AG04450 (cell line): ENCODE data around the gene NUP188. TPM values are rescaled to one million over a fixed set of nuclear protein-coding genes. Genes with fewer than 3 reads are reported as not detected.
"Not testable (repeated sequence)": the region's sequence is repeated elsewhere in the genome, so short reads cannot be mapped to it uniquely, and the experiment has no call there.

ENCODE experiments used
- CTCF ChIA-PET: fragments of 300-600, 350-600 bp; formaldehyde crosslinking; extraction: SDS; loops from one replicate; lab custom pipeline; 2022; ENCODE audit warnings: antibody characterized with exemption, inconsistent platforms; lab: Charles Lee
- POLR2A ChIA-PET: fragments of 350-600 bp; formaldehyde crosslinking; extraction: SDS; loops from one replicate; lab custom pipeline; 2021; ENCODE audit warnings: antibody characterized with exemption, inconsistent platforms; lab: Yijun Ruan, JAX
- DNase-seq: peaks from one replicate; pipeline ENCODE4 v3.0.0-alpha.2; 2011; ENCODE audit warnings: low read depth, low spot score
- H3K27ac ChIP-seq: one replicate; pipeline ENCODE4 v1.5.1; 2012; ENCODE audit warnings: low read depth, low read length, control low read depth
- H3K27me3 ChIP-seq: one replicate; pipeline ENCODE4 v1.6.0; 2012; ENCODE audit warnings: low read length; ENCODE audit not compliant: control insufficient read depth, insufficient read depth
- H3K4me3 ChIP-seq: 2 replicates; pipeline ENCODE4 v1.5.1; 2011; ENCODE audit warnings: mild to moderate bottlenecking, low read depth, low read length, control low read depth
- H3K9me3 ChIP-seq: 2 replicates; pipeline ENCODE4 v1.5.1; 2012; ENCODE audit warnings: low read length; ENCODE audit not compliant: control insufficient read depth, insufficient read depth
- polyA plus RNA-seq: library from polyadenylated mRNA; depleted of rRNA; stranded (reverse); fragments of >200 nt; gene quantifications from 2 replicates; pipeline ENCODE4 v1.2.3, GENCODE V29; 2011
- TF ChIP-seq, protein P1 (sequence below): IDR thresholded peaks from 2 replicates; pipeline ENCODE4 v1.5.1; 2011; ENCODE audit warnings: low read depth, low read length, control low read depth, inconsistent platforms

The NUP188 gene
- polyA plus RNA-seq, 1 experiment: 46.3 TPM

DNA sequence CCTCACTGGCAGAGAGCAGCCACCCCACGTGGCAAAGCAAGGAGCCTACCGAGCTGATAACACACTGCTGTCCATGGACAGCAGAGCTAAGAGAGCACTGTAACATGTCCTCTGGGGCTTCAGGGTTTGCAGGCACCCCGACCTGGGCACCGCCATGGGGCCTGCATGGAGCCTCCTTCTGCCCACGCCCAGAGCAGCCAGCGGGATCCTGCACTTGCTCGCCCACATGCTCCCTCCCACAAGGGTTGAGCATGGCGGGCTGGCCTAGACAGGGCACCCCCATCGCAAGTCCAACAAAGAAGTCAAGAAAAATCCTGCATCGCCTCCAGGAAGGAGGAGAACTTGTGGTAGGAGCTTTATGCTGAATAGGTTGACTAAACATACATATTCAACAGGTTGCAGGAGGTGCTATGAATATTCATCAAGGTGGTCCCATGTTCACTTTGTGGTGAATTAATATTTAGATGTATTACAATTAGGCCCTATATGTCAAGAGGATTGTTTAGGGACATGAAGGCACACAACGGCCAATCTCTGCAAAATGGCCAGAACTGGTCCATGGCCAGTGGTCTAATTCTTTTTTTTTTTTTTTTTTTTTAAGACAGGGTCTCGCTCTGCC is 85.2 kb downstream of the NUP188 start:
- Histone ChIP-seq H3K27ac (no peak overlapping the region), H3K27me3 (no peaks in the 10 kb centered on the region), H3K9me3 (peaks cover 4% of the 10 kb centered on the region; the same call in 1 of the 2 replicates), H3K4me3 (no peak overlapping the region)
- TF ChIP-seq, protein P1, sequence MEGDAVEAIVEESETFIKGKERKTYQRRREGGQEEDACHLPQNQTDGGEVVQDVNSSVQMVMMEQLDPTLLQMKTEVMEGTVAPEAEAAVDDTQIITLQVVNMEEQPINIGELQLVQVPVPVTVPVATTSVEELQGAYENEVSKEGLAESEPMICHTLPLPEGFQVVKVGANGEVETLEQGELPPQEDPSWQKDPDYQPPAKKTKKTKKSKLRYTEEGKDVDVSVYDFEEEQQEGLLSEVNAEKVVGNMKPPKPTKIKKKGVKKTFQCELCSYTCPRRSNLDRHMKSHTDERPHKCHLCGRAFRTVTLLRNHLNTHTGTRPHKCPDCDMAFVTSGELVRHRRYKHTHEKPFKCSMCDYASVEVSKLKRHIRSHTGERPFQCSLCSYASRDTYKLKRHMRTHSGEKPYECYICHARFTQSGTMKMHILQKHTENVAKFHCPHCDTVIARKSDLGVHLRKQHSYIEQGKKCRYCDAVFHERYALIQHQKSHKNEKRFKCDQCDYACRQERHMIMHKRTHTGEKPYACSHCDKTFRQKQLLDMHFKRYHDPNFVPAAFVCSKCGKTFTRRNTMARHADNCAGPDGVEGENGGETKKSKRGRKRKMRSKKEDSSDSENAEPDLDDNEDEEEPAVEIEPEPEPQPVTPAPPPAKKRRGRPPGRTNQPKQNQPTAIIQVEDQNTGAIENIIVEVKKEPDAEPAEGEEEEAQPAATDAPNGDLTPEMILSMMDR: no peak
- ChIA-PET CTCF (no interaction called here), POLR2A (no interaction called here)
- DNase-seq: no peak

DNA sequence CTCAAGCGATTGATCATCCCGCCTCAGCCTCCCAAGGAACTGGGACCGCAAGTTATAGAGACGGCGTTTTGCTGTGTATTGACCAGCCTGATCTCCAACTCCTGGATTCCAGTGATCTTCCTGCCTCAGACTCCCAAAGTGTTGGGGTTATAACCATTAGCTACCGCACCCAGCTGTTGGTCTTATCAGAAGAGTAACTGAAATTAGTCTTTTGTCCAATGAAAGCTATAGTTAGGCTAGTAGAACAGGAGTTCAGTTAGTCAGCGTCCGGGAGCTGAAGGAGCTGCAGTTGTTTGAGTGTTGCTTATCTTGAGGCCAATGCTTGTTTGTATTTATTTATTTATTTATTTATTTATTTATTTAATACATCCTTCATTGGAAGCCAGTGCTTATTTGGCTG is 85.7 kb downstream of the NUP188 start:
- H3K27ac ChIP-seq: no peak overlapping the region
- POLR2A ChIA-PET: no interaction called here
- DNase-seq: no peak
- TF ChIP-seq, protein P1: no peak
- H3K27me3 ChIP-seq: no peaks in the 10 kb centered on the region
- no peak overlapping the region for H3K4me3 ChIP-seq
- CTCF ChIA-PET: no interaction called here
- peaks cover 4% of the 10 kb centered on the region; the same call in 1 of the 2 replicates for H3K9me3 ChIP-seq

DNA sequence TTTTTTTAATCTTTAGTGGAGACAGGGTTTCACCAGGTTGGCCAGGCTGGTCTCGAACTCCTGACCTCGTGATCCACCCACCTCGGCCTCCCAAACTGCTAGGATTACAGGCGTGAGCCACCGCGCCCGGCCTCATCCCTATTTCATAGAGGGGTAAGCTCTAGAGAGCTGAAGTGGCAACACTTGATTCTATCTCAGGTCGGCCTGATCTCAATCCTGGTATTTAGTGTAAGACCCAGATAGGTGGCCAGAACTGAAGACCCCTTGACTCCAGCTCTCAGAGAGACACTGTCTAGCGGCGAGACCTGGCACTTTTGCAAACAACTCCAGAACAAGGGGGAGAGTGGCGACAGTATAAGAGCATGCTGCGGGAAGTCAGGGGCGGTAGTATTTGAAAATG is 88.3 kb downstream of the NUP188 start:
- POLR2A ChIA-PET: interaction anchor here (0.6 to 1.0 kb wide), 3 partner anchors 41 to 297 kb away, joined by 3 to 5 read pairs (median 3); partner anchors contain the start of gene DOLPP1
- H3K27ac ChIP-seq: peak overlapping the region; percentile 57

DNA sequence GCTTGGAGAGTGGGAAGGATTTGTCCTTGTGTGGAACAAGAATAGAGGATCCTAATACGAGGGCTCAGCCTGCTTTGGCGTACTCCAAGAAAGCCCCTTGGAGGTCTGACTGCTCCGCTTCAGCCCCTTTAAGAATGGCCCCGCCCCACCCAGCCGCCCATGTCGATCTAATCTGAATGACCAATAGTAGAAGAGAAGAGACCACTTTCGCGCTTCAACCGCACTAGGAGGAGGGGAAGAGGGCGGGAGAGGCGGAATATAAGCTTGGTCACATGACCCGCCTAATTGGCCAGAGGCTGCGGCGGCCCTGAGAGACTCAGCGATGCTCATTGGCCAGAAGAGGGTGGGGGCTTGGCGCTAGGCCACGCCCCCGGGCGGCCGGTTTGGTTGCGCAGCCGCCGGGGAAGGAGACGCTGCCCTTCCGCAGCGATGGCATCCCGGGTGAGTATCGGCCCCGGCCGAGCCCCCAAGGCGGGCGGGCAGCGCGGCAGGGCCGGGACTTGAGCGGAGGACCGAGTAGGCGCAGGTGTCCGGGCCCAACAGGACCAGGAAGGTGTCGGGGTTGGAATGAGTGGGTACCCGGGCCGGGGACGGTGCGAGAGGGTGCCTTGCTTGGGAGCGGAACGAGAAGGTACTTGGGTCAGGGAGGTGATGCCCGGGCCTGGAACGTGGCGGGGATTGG is 88.9 kb downstream of the NUP188 start, which contains the start of gene MIGA2:
TSS of gene MIGA2 (plus strand) at position 386 of the 682 bp plus-strand sequence. CDS start 3,969 bp downstream, outside the sequence.
- DNase-seq: peak; percentile 98
- Histone ChIP-seq H3K27ac (peak within 1 kb of the TSS; percentile 57), H3K27me3 (no peaks in the 10 kb centered on the region), H3K4me3 (peak within 1 kb of the TSS; percentile 97), H3K9me3 (peaks cover 4% of the 10 kb centered on the region; the same call in 1 of the 2 replicates)
- TF ChIP-seq, protein P1: no peak
- POLR2A ChIA-PET: interaction anchor here (0.6 to 1.0 kb wide), 4 partner anchors 40 to 333 kb away, joined by 3 to 7 read pairs (median 4); partner anchors contain the start of gene DOLPP1
- CTCF ChIA-PET: interaction anchor here (0.6 kb wide), 1 partner anchor 86 kb away, joined by 3 read pairs; no protein-coding TSS in a partner anchor

More for the DNA sequence above, 88.3 kb downstream of the NUP188 start:
- H3K9me3 ChIP-seq, CTCF ChIA-PET, H3K27me3 ChIP-seq, DNase-seq: not testable (repeated sequence)
- H3K4me3 ChIP-seq: peak overlapping the region; percentile 52

DNA sequence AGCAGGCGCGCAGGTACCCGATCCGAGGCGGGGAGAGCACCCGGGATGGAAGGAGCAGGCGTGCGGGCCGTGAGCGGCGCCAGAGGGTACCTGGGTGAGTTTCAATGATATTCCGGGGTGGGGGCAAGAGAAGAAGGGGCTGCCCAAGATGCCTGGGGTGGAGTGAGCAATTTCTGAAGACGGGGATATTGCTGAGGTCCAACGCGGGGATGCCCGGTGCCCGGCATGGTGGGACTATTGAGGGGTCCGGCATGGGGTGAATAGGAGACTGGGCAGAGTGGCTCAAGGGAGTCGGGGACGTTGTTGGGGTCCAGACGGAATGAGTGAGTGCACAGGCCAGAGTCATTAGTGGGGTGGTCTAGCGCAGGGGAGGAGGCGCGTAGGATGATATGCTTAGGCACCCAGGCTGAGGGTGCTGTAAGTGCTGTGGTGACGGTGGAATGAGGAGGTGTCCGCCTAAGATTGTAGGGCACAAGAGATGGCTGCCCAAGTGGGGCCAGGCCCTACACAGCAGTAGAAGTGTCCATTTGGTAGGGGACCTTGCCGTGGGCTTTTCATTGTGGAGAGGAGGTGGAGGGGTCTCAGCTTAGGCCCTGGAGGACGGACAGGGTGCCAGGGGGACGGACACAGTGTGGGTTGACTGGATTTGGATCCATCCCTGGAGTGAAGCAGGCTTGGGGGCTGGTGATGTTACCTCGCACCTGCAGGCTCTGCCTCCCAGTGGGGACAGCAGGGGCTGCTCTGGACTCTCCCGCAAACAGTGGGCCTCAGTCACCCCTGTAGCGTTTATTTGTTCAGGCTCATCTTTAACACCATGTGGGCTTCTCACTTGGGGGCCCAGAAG is 89.6 kb downstream of the NUP188 start:
- H3K4me3 ChIP-seq: peak overlapping the region; percentile 97
- no peak for DNase-seq
- H3K9me3 ChIP-seq: peaks cover 4% of the 10 kb centered on the region; the same call in 1 of the 2 replicates
- TF ChIP-seq, protein P1: no peak
- peak overlapping the region; percentile 2 for H3K27ac ChIP-seq
- POLR2A ChIA-PET: interaction anchor here (0.6 to 1.0 kb wide), 3 partner anchors 39 to 333 kb away, joined by 3 to 7 read pairs (median 3); partner anchors contain the start of gene DOLPP1
- CTCF ChIA-PET: interaction anchor here (0.6 to 1.9 kb wide), 2 partner anchors 9 to 87 kb away, joined by 3 to 13 read pairs; partner anchors contain the start of gene SH3GLB2
- no peaks in the 10 kb centered on the region for H3K27me3 ChIP-seq
